Dermis microvascular lymphatic vessel endothelial cell (primary cell): ENCODE measurements around the gene KRT71. TPM values are rescaled to one million over a fixed set of nuclear protein-coding genes. Genes with fewer than 3 reads are reported as not detected.

ENCODE experiments used
- DNase-seq, 2 donors: peaks; one replicate each; pipeline versions ENCODE4 v3.0.0 to v3.0.0-alpha.2; 2010; ENCODE audit warnings: low read depth in 2 of 2
- total RNA-seq: library from RNA; depleted of rRNA; stranded (reverse); fragments of >200 nt; gene quantifications from 2 replicates; pipeline ENCODE4 v1.2.1, GENCODE V29; 2014

KRT71 gene
- total RNA-seq, 1 donor from 2014 or later, result not detected

DNA sequence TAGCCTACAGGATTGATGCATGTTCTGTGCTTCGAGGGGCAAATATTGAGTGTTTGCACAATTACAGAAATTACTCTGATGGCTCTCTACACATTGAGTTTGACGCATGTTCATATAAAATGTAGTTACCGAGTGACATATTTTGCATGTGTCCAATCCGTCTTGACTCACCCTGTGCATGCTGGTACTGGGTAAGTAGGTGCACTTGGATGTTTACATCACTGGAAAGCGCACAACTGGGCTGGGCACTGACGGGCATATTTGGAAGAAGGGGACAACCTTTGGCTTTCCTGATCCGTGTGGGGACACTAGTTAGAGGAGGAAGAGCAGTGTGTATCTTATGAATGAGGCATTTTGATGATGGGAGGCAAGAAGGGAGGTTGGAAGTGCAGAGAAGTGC lies 55.0 kb downstream of the KRT71 start:
- no peak for DNase-seq

- no peak for DNase-seq
Measured at GRCh38 chr12:52496590-52497071, 56.3 kb downstream of the KRT71 start.

GRCh38 chr12:52496054-52496453 lies 56.9 kb downstream of the KRT71 start:
- no peak for DNase-seq

DNA sequence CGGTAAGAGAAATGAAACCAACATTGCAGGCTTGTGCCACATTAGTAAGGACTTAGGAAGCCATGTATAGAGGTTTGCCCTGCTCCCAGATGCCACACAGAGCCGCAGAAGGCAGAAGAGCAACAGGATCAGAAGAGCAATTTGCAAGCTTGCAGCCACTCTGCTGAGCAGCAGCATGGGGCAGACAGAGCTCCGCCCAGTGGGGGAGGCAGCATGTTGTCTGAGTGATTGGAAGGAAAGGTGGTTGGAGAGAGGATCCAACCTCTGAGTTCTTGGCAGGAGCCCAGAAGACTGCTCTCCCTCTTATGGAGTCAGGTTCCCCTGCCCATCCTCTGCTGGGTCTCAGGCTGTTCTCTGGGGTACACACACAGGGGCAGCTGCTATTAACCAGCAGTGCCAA lies 57.6 kb downstream of the KRT71 start:
- DNase-seq, result no peak

DNA sequence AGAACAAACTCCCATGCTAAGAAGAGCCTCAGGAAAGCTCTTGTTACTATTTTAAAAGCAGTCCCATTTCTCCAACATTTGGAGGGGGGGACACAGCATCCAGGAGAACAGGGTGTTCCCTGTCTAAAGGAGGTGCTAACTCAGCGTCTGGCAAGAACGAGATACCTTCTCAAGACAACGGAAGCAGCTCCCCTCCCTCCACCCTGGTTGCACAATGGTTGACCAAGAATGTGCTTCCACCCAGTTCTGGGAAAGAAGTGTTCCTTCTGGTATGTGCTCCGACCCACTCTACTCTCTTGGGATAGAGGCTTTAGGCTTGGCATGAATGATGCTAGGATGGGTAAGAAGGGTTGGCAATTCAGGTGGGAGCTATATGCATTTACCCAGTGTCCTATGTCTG lies 58.4 kb downstream of the KRT71 start:
- DNase-seq, result no peak

DNA sequence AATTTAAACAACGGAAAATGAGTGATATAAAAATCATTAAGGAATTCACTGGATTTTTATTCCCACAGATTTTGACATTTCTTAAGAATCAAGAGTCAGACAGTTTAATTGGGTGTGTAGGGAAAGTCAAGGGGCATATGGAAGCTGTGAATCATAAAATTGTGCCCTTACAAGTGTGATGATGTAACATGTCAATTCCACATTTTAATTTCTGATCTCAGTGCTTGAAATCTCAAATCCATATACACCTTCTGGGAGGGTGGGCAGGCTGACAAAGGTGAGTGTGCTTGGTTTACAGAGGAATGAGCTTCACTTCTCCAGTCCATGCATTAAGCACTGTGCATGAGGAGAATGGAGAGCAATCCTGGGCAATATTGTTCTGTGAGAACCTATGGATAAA lies 58.8 kb downstream of the KRT71 start:
- DNase-seq, result no peak

Other genes with a start within 250 kb of the KRT71 start
- gene KRT83, start 231.7 kb downstream of the KRT71 start, total RNA-seq, result not detected in 2 replicates
- gene KRT85, start 185.7 kb downstream of the KRT71 start, total RNA-seq, result not detected in 2 replicates
- gene KRT84, start 167.5 kb downstream of the KRT71 start, total RNA-seq, result not detected in 2 replicates
- not detected in 2 replicates for gene KRT82, start 146.8 kb downstream of the KRT71 start, total RNA-seq
- not detected in 2 replicates for gene KRT75, start 118.8 kb downstream of the KRT71 start, total RNA-seq
- gene KRT6B, start 101.0 kb downstream of the KRT71 start, total RNA-seq, result not detected in 2 replicates
- gene KRT6C, start 79.3 kb downstream of the KRT71 start, total RNA-seq, result not detected in 2 replicates
- 0.13 TPM in 1 of 2 replicates, not detected in the other for gene KRT6A, start 59.9 kb downstream of the KRT71 start, total RNA-seq
- gene KRT5, start 32.8 kb downstream of the KRT71 start, total RNA-seq, result under 0.01 and 0.13 TPM in 2 replicates
- gene KRT74, start 20.7 kb upstream of the KRT71 start, total RNA-seq, result not detected in 2 replicates
- gene KRT72, start 48.3 kb upstream of the KRT71 start, total RNA-seq, result not detected in 2 replicates
- not detected in 2 replicates for gene KRT73, start 65.4 kb upstream of the KRT71 start, total RNA-seq
- not detected in 2 replicates for gene KRT2, start 99.1 kb upstream of the KRT71 start, total RNA-seq
- not detected in 2 replicates for gene KRT1, start 127.3 kb upstream of the KRT71 start, total RNA-seq
- gene KRT77, start 150.4 kb upstream of the KRT71 start, total RNA-seq, result not detected in 2 replicates
- gene KRT76, start 224.2 kb upstream of the KRT71 start, total RNA-seq, result not detected in 2 replicates
- not detected in 2 replicates for gene KRT3, start 243.0 kb upstream of the KRT71 start, total RNA-seq